T-cell (primary cell): ENCODE results near the gene GABRD. TPM values are rescaled to one million over a fixed set of nuclear protein-coding genes. Genes with fewer than 3 reads are reported as not detected.
"Not testable (repeated sequence)": the region's sequence is repeated elsewhere in the genome, so short reads cannot be mapped to it uniquely, and the experiment has no call there.

ENCODE experiments used
- ATAC-seq, 4 experiments: fragments of 200-7000 bp in 3 of 4; fragments of 150-1000 bp in 1 of 4; cut with Tn5 transposase; replicated peaks in 1 of 4; 1 replicate in 3 of 4; 2 replicates in 1 of 4; pipeline ENCODE4 v1.10.0; 2021; ENCODE audit warnings: moderate library complexity in 3 of 4, mild to moderate bottlenecking in 2 of 4, moderate number of reproducible peaks in 1 of 4
- CTCF ChIA-PET, 2 donors: fragments of 300-600 bp; sonication (Branson Sonifier 250); formaldehyde crosslinking; loops; one replicate each; lab custom pipeline; 2022; ENCODE audit warnings: antibody characterized with exemption in 2 of 2; lab: Charles Lee
- POLR2A ChIA-PET, 2 donors: fragments of 300-600 bp; sonication (Branson Sonifier 250); formaldehyde crosslinking; loops; one replicate each; lab custom pipeline; 2022; ENCODE audit warnings: antibody characterized with exemption in 2 of 2; lab: Charles Lee
- DNase-seq, 35 experiments: peaks; one replicate each; pipeline versions ENCODE4 v3.0.0 to v3.0.0-alpha.2; 2013 to 2023
- H3K27ac ChIP-seq: one replicate; pipeline ENCODE4 v1.5.1; 2013; ENCODE audit warnings: low read length
- H3K27me3 ChIP-seq, 2 experiments: replicated peaks in 1 of 2; 1 replicate in 1 of 2; 2 replicates in 1 of 2; pipeline versions ENCODE4 v1.6.1 to v1.7.0; 2013; ENCODE audit warnings: low read length in 1 of 2, mixed read lengths in 1 of 2; ENCODE audit not compliant: control insufficient read depth in 2 of 2, insufficient read depth in 2 of 2; ENCODE audit errors: extremely low read depth in 1 of 2
- H3K36me3 ChIP-seq, 2 donors: 1 replicate in 1 of 2; 2 replicates in 1 of 2; pipeline versions ENCODE4 v1.6.1 to v1.7.0; 2013; ENCODE audit warnings: low read length in 1 of 2; ENCODE audit not compliant: control insufficient read depth in 2 of 2, insufficient read depth in 1 of 2; ENCODE audit errors: extremely low read depth in 1 of 2
- H3K4me1 ChIP-seq, 2 experiments: 1 replicate in 1 of 2; 2 replicates in 1 of 2; pipeline versions ENCODE4 v1.6.1 to v1.7.0; 2013; ENCODE audit warnings: low read length in 2 of 2, mixed read lengths in 1 of 2; ENCODE audit not compliant: insufficient read depth in 2 of 2, control insufficient read depth in 1 of 2; ENCODE audit errors: extremely low read depth in 1 of 2
- H3K4me3 ChIP-seq, 2 donors: 1 replicate in 1 of 2; 2 replicates in 1 of 2; pipeline versions ENCODE4 v1.5.1 to v1.7.0; 2013; ENCODE audit warnings: mild to moderate bottlenecking in 2 of 2, low read length in 1 of 2, moderate library complexity in 1 of 2; ENCODE audit not compliant: control insufficient read depth in 1 of 2; ENCODE audit errors: extremely low read depth in 1 of 2
- H3K9me3 ChIP-seq: 2 replicates; pipeline ENCODE4 v1.7.0; 2013
- H3K27ac Mint-ChIP-seq, 2 donors: one replicate each; pipeline ENCODE4 v1.8.0; 2020 to 2021; ENCODE audit warnings: mild to moderate bottlenecking in 2 of 2, mixed read lengths in 2 of 2
- H3K27me3 Mint-ChIP-seq, 2 donors: one replicate each; pipeline ENCODE4 v1.8.0; 2021 to 2022; ENCODE audit warnings: mixed read lengths in 2 of 2
- H3K36me3 Mint-ChIP-seq: one replicate; pipeline ENCODE4 v1.8.0; 2021; ENCODE audit warnings: mixed read lengths
- H3K4me1 Mint-ChIP-seq, 3 donors: one replicate each; pipeline ENCODE4 v1.8.0; 2020 to 2022; ENCODE audit warnings: mixed read lengths in 3 of 3, mild to moderate bottlenecking in 1 of 3
- H3K4me3 Mint-ChIP-seq, 3 donors: one replicate each; pipeline ENCODE4 v1.8.0; 2020 to 2022; ENCODE audit warnings: mild to moderate bottlenecking in 3 of 3, mixed read lengths in 3 of 3, moderate library complexity in 3 of 3
- H3K9me3 Mint-ChIP-seq, 3 donors: one replicate each; pipeline ENCODE4 v1.8.0; 2020 to 2022; ENCODE audit warnings: mixed read lengths in 3 of 3
- WGBS: methylation state at CpG from one replicate; pipeline ENCODE4 v1.1.5; 2013; ENCODE audit warnings: missing lambda C conversion rate; ENCODE audit not compliant: insufficient coverage; 5-methylcytosine and 5-hydroxymethylcytosine counted together
- total RNA-seq, 35 experiments: library from RNA in 6 of 35; stranded (reverse) in 6 of 35; fragments of 120-200 nt in 1 of 35; gene quantifications; one replicate each; pipeline versions ENCODE4 v1.2.1 to v1.2.4 and lab custom pipeline; 2013 to 2026

The GABRD gene
- total RNA-seq, 5 donors from 2014 or later (not counting 1 experiment from before 2014, with no cell fraction given) = 1.1 TPM; not detected in 4

GRCh38 chr1:1973716-1974642, 45.2 kb upstream of the GABRD start:
- Histone ChIP-seq H3K36me3 (no peaks in the 10 kb centered on the region), H3K4me1 (no peaks in the 10 kb centered on the region), H3K27ac (no peak overlapping the region), H3K27me3 (peaks cover 0 to 31% of the 10 kb centered on the region in 2 experiments), H3K4me3 (no peak overlapping the region), H3K9me3 (no peaks in the 10 kb centered on the region)
- DNase-seq = no peak
- POLR2A ChIA-PET = no interaction called here
- Mint-ChIP-seq H3K9me3 (no peaks in the 10 kb centered on the region), H3K27me3 (peaks cover 7 to 8% of the 10 kb centered on the region in 2 donors), H3K4me3 (no peak overlapping the region), H3K36me3 (no peaks in the 10 kb centered on the region), H3K27ac (no peak overlapping the region), H3K4me1 (no peaks in the 10 kb centered on the region)
- no peak for ATAC-seq
- WGBS = 86% methylated on average over 29 of the region's 34 CpGs
- CTCF ChIA-PET = no interaction called here

- H3K36me3 Mint-ChIP-seq = no peaks in the 10 kb centered on the region
- ChIA-PET POLR2A (no interaction called here), CTCF (no interaction called here)
- H3K9me3 Mint-ChIP-seq = no peaks in the 10 kb centered on the region
- DNase-seq (no peak), ATAC-seq (no peak)
- WGBS = 90% methylated on average over 15 of the region's 22 CpGs
- H3K27ac Mint-ChIP-seq = no peak overlapping the region
- peaks cover 7 to 8% of the 10 kb centered on the region in 2 donors for H3K27me3 Mint-ChIP-seq
- H3K4me1 Mint-ChIP-seq = no peaks in the 10 kb centered on the region
- Histone ChIP-seq H3K9me3 (no peaks in the 10 kb centered on the region), H3K4me3 (no peak overlapping the region), H3K36me3 (no peaks in the 10 kb centered on the region), H3K27me3 (peaks cover 0 to 31% of the 10 kb centered on the region in 2 experiments), H3K4me1 (no peaks in the 10 kb centered on the region), H3K27ac (no peak overlapping the region)
- no peak overlapping the region for H3K4me3 Mint-ChIP-seq
Measured at GRCh38 chr1:1974834-1975233, 44.3 kb upstream of the GABRD start.

- POLR2A ChIA-PET = no interaction called here
- 65% methylated on average over 14 of the region's 14 CpGs for WGBS
Measured at GRCh38 chr1:1975535-1975934, 43.6 kb upstream of the GABRD start.

GRCh38 chr1:1976031-1976430, 43.1 kb upstream of the GABRD start:
- H3K4me3 Mint-ChIP-seq = no peak overlapping the region
- Histone ChIP-seq H3K27me3 (peaks cover 0 to 31% of the 10 kb centered on the region in 2 experiments), H3K36me3 (no peaks in the 10 kb centered on the region), H3K27ac (no peak overlapping the region), H3K9me3 (no peaks in the 10 kb centered on the region), H3K4me1 (no peaks in the 10 kb centered on the region), H3K4me3 (no peak overlapping the region)
- ChIA-PET CTCF (no interaction called here), POLR2A (no interaction called here)
- H3K36me3 Mint-ChIP-seq = no peaks in the 10 kb centered on the region
- ATAC-seq (no peak), DNase-seq (no peak)
- no peaks in the 10 kb centered on the region for H3K9me3 Mint-ChIP-seq
- H3K27ac Mint-ChIP-seq = no peak overlapping the region
- 80% methylated on average over 8 of the region's 19 CpGs for WGBS
- peaks cover 7 to 8% of the 10 kb centered on the region in 2 donors for H3K27me3 Mint-ChIP-seq
- no peaks in the 10 kb centered on the region for H3K4me1 Mint-ChIP-seq

More at GRCh38 chr1:1975535-1975934, 43.6 kb upstream of the GABRD start:
- no peak overlapping the region for H3K27ac Mint-ChIP-seq
- no peak overlapping the region for H3K4me3 ChIP-seq
- H3K9me3 ChIP-seq = no peaks in the 10 kb centered on the region
- H3K4me1 Mint-ChIP-seq = no peaks in the 10 kb centered on the region
- peaks cover 7 to 8% of the 10 kb centered on the region in 2 donors for H3K27me3 Mint-ChIP-seq
- H3K27ac ChIP-seq = no peak overlapping the region
- no peak overlapping the region for H3K4me3 Mint-ChIP-seq
- no peaks in the 10 kb centered on the region for H3K9me3 Mint-ChIP-seq
- H3K36me3 ChIP-seq = no peaks in the 10 kb centered on the region
- no peaks in the 10 kb centered on the region for H3K36me3 Mint-ChIP-seq
- DNase-seq = no peak
- no peak for ATAC-seq
- no peaks in the 10 kb centered on the region for H3K4me1 ChIP-seq
- CTCF ChIA-PET = no interaction called here
- peaks cover 0 to 31% of the 10 kb centered on the region in 2 experiments for H3K27me3 ChIP-seq

- ChIA-PET CTCF (no interaction called here), POLR2A (no interaction called here)
- H3K4me3 ChIP-seq = no peak overlapping the region
- H3K9me3 ChIP-seq = no peaks in the 10 kb centered on the region
- H3K4me1 Mint-ChIP-seq = no peaks in the 10 kb centered on the region
- H3K9me3 Mint-ChIP-seq = no peaks in the 10 kb centered on the region
- H3K36me3 Mint-ChIP-seq = no peaks in the 10 kb centered on the region
- no peak for ATAC-seq
- peaks cover 7 to 8% of the 10 kb centered on the region in 2 donors for H3K27me3 Mint-ChIP-seq
- no peak overlapping the region for H3K27ac ChIP-seq
- H3K27me3 ChIP-seq = peaks cover 0 to 26% of the 10 kb centered on the region in 2 experiments
- H3K27ac Mint-ChIP-seq = no peak overlapping the region
- 69% methylated on average over 10 of the region's 11 CpGs for WGBS
- DNase-seq = no peak
- no peaks in the 10 kb centered on the region for H3K36me3 ChIP-seq
- no peaks in the 10 kb centered on the region for H3K4me1 ChIP-seq
- H3K4me3 Mint-ChIP-seq = no peak overlapping the region
Measured at GRCh38 chr1:1978108-1978507, 41.0 kb upstream of the GABRD start.

GRCh38 chr1:1978690-1979481, 40.3 kb upstream of the GABRD start:
- H3K27ac ChIP-seq, ATAC-seq, H3K27me3 Mint-ChIP-seq, H3K4me3 Mint-ChIP-seq, H3K9me3 Mint-ChIP-seq, DNase-seq, H3K36me3 Mint-ChIP-seq, CTCF ChIA-PET, H3K4me3 ChIP-seq, H3K4me1 Mint-ChIP-seq, H3K27ac Mint-ChIP-seq, POLR2A ChIA-PET, H3K9me3 ChIP-seq, H3K36me3 ChIP-seq, H3K4me1 ChIP-seq: not testable (repeated sequence)
- WGBS = 97% methylated on average over 16 of the region's 51 CpGs
- peaks cover 0 to 19% of the 10 kb centered on the region in 2 experiments for H3K27me3 ChIP-seq
